B cell (primary cell): Measurements from ENCODE around the gene PDCD4. TPM values are rescaled to one million over a fixed set of nuclear protein-coding genes. Genes with fewer than 3 reads are reported as not detected.

ENCODE experiments used
- ATAC-seq: fragments of 200-7000 bp; cut with Tn5 transposase; one replicate; pipeline ENCODE4 v1.10.0; 2021; ENCODE audit warnings: low read depth, mild to moderate bottlenecking, moderate number of reproducible peaks, moderate library complexity
- CTCF ChIA-PET: fragments of 350-600 bp; sonication (Branson Sonifier 250); formaldehyde crosslinking; loops from one replicate; lab custom pipeline; 2021; ENCODE audit warnings: antibody characterized with exemption, inconsistent platforms; lab: Charles Lee
- POLR2A ChIA-PET: fragments of 350-600 bp; sonication (Branson Sonifier 250); formaldehyde crosslinking; loops from one replicate; lab custom pipeline; 2021; ENCODE audit warnings: antibody characterized with exemption; lab: Charles Lee
- DNase-seq: peaks from one replicate; pipeline ENCODE4 v3.0.0; 2013
- H2AFZ ChIP-seq: 2 replicates; pipeline ENCODE4 v1.6.1; 2012; ENCODE audit warnings: mild to moderate bottlenecking, low read depth, low read length; ENCODE audit not compliant: insufficient read depth, poor library complexity, severe bottlenecking
- H3K27ac ChIP-seq, 2 donors: 1 replicate in 1 of 2; 2 replicates in 1 of 2; pipeline ENCODE4 v1.5.1; 2012 to 2013; ENCODE audit warnings: low read length in 2 of 2, mild to moderate bottlenecking in 2 of 2, moderate library complexity in 1 of 2
- H3K27me3 ChIP-seq, 4 experiments: fragments of 200-600 bp in 1 of 4; sonication (generic) in 1 of 4; replicated peaks in 1 of 4; 1 replicate in 2 of 4; 2 replicates in 2 of 4; pipeline versions ENCODE4 v1.6.1 to v1.7.0; 2013 to 2016; ENCODE audit warnings: low read length in 3 of 4, mild to moderate bottlenecking in 2 of 4, mixed read lengths in 1 of 4, moderate library complexity in 1 of 4; ENCODE audit not compliant: insufficient read depth in 4 of 4, control insufficient read depth in 3 of 4; ENCODE audit errors: control extremely low read depth in 1 of 4
- H3K36me3 ChIP-seq, 2 experiments: replicated peaks in 1 of 2; 1 replicate in 1 of 2; 2 replicates in 1 of 2; pipeline versions ENCODE4 v1.6.1 to v1.7.1; 2013; ENCODE audit warnings: low read length in 1 of 2; ENCODE audit not compliant: insufficient read depth in 2 of 2, control insufficient read depth in 1 of 2; ENCODE audit errors: control extremely low read depth in 1 of 2, extremely low read depth in 1 of 2
- H3K4me1 ChIP-seq, 2 donors: fragments of 200-600 bp in 1 of 2; sonication (generic) in 1 of 2; 1 replicate in 1 of 2; 2 replicates in 1 of 2; pipeline versions ENCODE4 v1.5.1 to v1.6.1; 2013 to 2017; ENCODE audit warnings: low read length in 2 of 2; ENCODE audit not compliant: control insufficient read depth in 2 of 2, insufficient read depth in 2 of 2
- H3K4me2 ChIP-seq: replicated peaks from 2 replicates; pipeline ENCODE3; 2012; ENCODE audit warnings: mild to moderate bottlenecking, low read depth, low read length; ENCODE audit not compliant: poor library complexity, severe bottlenecking
- H3K4me3 ChIP-seq, 5 experiments: fragments of 200-600 bp in 1 of 5; sonication (generic) in 1 of 5; 1 replicate in 3 of 5; 2 replicates in 2 of 5; pipeline versions ENCODE4 v1.5.1 to v1.7.0; 2011 to 2016; ENCODE audit warnings: low read length in 4 of 5, mild to moderate bottlenecking in 4 of 5, low read depth in 2 of 5, control low read depth in 1 of 5, moderate library complexity in 1 of 5; ENCODE audit not compliant: insufficient read depth in 1 of 5; ENCODE audit errors: control extremely low read depth in 1 of 5, extremely low read depth in 1 of 5
- H3K79me2 ChIP-seq: fragments of 200-600 bp; sonication (generic); one replicate; pipeline ENCODE4 v1.6.0; 2016; ENCODE audit warnings: low read length; ENCODE audit not compliant: control insufficient read depth, insufficient read depth
- H3K9ac ChIP-seq: fragments of 200-600 bp; sonication (generic); 2 replicates; pipeline ENCODE4 v1.6.1; 2017; ENCODE audit warnings: mild to moderate bottlenecking, low read length, moderate library complexity
- H3K9me3 ChIP-seq, 3 donors: one replicate each; pipeline versions ENCODE4 v1.6.1 to v1.7.1; 2013; ENCODE audit warnings: low read length in 2 of 3; ENCODE audit not compliant: control insufficient read depth in 2 of 3, insufficient read depth in 1 of 3; ENCODE audit errors: control extremely low read depth in 1 of 3
- H4K20me1 ChIP-seq: 2 replicates; pipeline ENCODE4 v1.6.0; 2012; ENCODE audit warnings: mild to moderate bottlenecking, low read length; ENCODE audit not compliant: insufficient read depth, control insufficient read depth, poor library complexity, severe bottlenecking
- H3K27ac Mint-ChIP-seq: one replicate; pipeline ENCODE4 v1.8.0; 2021; ENCODE audit warnings: mixed read lengths
- H3K27me3 Mint-ChIP-seq: one replicate; pipeline ENCODE4 v1.8.0; 2021; ENCODE audit warnings: mixed read lengths
- H3K4me1 Mint-ChIP-seq: one replicate; pipeline ENCODE4 v1.8.0; 2021; ENCODE audit warnings: mixed read lengths
- H3K4me3 Mint-ChIP-seq: one replicate; pipeline ENCODE4 v1.8.0; 2021; ENCODE audit warnings: mixed read lengths
- H3K9me3 Mint-ChIP-seq: one replicate; pipeline ENCODE4 v1.8.0; 2022; ENCODE audit warnings: mixed read lengths; ENCODE audit not compliant: insufficient read depth
- EZH2 ChIP-seq: IDR thresholded peaks from 2 replicates; pipeline ENCODE4 v1.6.1; 2012; ENCODE audit warnings: borderline replicate concordance, low read depth, mild to moderate bottlenecking, moderate library complexity, low read length; ENCODE audit not compliant: insufficient read depth, poor library complexity, severe bottlenecking
- WGBS: methylation state at CpG from one replicate; pipeline ENCODE4 v1.1.5; 2013; ENCODE audit warnings: missing lambda C conversion rate; ENCODE audit not compliant: insufficient coverage; 5-methylcytosine and 5-hydroxymethylcytosine counted together
- intact Hi-C: fragments of 100-400 bp; cut with micrococcal nuclease; formaldehyde crosslinking; loops from one replicate; pipeline ENCODE4 v1.10.0; 2022
- polyA plus RNA-seq: library from polyadenylated mRNA; depleted of rRNA; stranded (reverse); fragments of >200 nt; gene quantifications from 2 replicates; pipeline ENCODE4 v1.2.3, GENCODE V29; 2012
- total RNA-seq, 2 donors: library from RNA; stranded (reverse); fragments of 120-200 nt in 1 of 2; gene quantifications; 1 replicate in 1 of 2; 2 replicates in 1 of 2; pipeline versions ENCODE4 v1.2.3 to v1.2.4, GENCODE V29; 2013 to 2022
- TF ChIP-seq, protein P1 (sequence below): fragments of 200-600 bp; IDR thresholded peaks from one replicate; pipeline ENCODE4 v1.8.0; 2022; ENCODE audit warnings: antibody characterized with exemption, mild to moderate bottlenecking

The PDCD4 gene
- total and polyA plus RNA-seq, 2 donors (not counting 1 experiment from before 2014, with no cell fraction given): 33.9 to 169 TPM

DNA sequence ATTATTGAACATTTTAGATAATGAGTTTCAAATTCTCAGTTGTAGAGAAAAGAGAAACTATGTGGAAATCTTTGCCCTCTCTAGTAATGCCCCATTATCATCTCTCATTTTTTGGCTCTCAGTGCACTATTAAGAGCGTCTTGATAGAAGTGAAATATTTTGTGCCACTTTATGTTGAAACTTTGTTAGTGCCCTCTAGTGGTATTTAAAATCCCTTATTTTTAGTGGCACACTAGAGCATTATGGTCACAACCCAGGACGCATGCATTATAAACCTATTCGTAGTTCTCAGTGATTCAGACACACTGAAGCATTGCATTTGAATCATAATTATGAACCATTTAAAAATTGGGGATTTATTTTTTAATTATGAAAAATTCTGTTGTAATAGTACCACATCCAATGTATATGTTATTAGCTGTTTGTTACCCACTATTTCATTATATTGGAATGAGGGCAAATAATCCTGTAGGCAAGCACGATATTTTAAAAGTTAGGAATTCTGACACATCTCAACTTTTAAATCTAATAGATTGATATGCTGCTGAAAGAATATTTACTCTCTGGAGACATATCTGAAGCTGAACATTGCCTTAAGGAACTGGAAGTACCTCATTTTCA lies 21.9 kb downstream of the PDCD4 start:
- peaks cover 24% of the 10 kb centered on the region for H3K79me2 ChIP-seq
- DNase-seq: peak; percentile 74
- H3K27ac ChIP-seq: peak overlapping the region in 1 of 2 donors; percentile 21
- Mint-ChIP-seq H3K4me1 (peaks cover 24% of the 10 kb centered on the region), H3K4me3 (no peak overlapping the region), H3K27me3 (no peaks in the 10 kb centered on the region), H3K27ac (no peak overlapping the region), H3K9me3 (no peaks in the 10 kb centered on the region)
- peak; percentile 79 for ATAC-seq
- ChIA-PET CTCF (interaction anchor here (0.6 to 11.2 kb wide), 40 partner anchors 9 to 286 kb away, joined by 3 to 169 read pairs (median 4); partner anchors contain the start of gene BBIP1), POLR2A (interaction anchor here (0.6 kb wide), 1 partner anchor 147 kb away, joined by 3 read pairs; no protein-coding TSS in a partner anchor)
- H3K4me2 ChIP-seq: no peak overlapping the region
- no peaks in the 10 kb centered on the region for H3K9me3 ChIP-seq
- peaks cover 36% of the 10 kb centered on the region for H4K20me1 ChIP-seq
- no peak overlapping the region for H3K9ac ChIP-seq
- no peaks in the 10 kb centered on the region for H3K27me3 ChIP-seq
- WGBS: no CpG with 5 or more reads among the region's 4 CpGs
- no peak for TF ChIP-seq EZH2
- TF ChIP-seq, protein P1, sequence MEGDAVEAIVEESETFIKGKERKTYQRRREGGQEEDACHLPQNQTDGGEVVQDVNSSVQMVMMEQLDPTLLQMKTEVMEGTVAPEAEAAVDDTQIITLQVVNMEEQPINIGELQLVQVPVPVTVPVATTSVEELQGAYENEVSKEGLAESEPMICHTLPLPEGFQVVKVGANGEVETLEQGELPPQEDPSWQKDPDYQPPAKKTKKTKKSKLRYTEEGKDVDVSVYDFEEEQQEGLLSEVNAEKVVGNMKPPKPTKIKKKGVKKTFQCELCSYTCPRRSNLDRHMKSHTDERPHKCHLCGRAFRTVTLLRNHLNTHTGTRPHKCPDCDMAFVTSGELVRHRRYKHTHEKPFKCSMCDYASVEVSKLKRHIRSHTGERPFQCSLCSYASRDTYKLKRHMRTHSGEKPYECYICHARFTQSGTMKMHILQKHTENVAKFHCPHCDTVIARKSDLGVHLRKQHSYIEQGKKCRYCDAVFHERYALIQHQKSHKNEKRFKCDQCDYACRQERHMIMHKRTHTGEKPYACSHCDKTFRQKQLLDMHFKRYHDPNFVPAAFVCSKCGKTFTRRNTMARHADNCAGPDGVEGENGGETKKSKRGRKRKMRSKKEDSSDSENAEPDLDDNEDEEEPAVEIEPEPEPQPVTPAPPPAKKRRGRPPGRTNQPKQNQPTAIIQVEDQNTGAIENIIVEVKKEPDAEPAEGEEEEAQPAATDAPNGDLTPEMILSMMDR: peak; percentile 79
- H3K4me3 ChIP-seq: no peak overlapping the region
- H2AFZ ChIP-seq: no peak overlapping the region
- peaks cover 0 to 7% of the 10 kb centered on the region in 2 donors for H3K4me1 ChIP-seq
- peaks cover 11 to 76% of the 10 kb centered on the region in 2 experiments for H3K36me3 ChIP-seq
- intact Hi-C loops: loop anchor here (1.0 kb wide), 4 partner anchors 20 to 283 kb away; no protein-coding TSS in a partner anchor

DNA sequence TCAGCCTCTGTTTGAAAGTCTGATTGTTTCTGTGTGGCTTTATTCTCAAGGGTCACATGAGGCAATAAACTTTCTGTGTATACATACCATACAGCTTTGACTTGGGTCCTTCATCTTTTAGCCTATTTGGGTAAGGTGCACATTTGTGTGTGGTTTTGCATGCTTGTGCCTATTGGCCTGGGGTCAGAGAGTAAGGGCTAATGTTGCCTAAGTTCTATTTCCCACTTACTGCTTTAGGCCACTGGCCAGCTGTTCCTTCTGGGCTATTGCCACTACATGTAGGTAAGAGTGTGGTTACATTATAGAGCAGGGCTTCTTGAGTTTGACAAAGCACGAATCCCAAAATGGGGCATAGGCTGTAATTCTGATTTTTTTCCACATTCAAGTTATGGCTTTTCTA lies 25.5 kb downstream of the PDCD4 start:
- TF ChIP-seq, protein P1: no peak
- no peak for TF ChIP-seq EZH2
- H3K4me2 ChIP-seq: no peak overlapping the region
- Mint-ChIP-seq H3K9me3 (no peaks in the 10 kb centered on the region), H3K4me3 (no peak overlapping the region), H3K27me3 (no peaks in the 10 kb centered on the region), H3K4me1 (peaks cover 21% of the 10 kb centered on the region), H3K27ac (peak overlapping the region; percentile 57)
- H3K4me1 ChIP-seq: peaks cover 0 to 7% of the 10 kb centered on the region in 2 donors
- H4K20me1 ChIP-seq: peaks cover 26% of the 10 kb centered on the region
- DNase-seq: no peak
- no peaks in the 10 kb centered on the region for H3K9me3 ChIP-seq
- intact Hi-C loops: no loop called here
- H3K27me3 ChIP-seq: no peaks in the 10 kb centered on the region
- H3K27ac ChIP-seq: peak overlapping the region in 1 of 2 donors; percentile 14
- ChIA-PET CTCF (interaction anchor here (0.7 to 11.2 kb wide), 14 partner anchors 10 to 286 kb away, joined by 3 to 169 read pairs (median 6); partner anchors contain the start of gene BBIP1), POLR2A (interaction anchor here (0.6 kb wide), 1 partner anchor 17 kb away, joined by 5 read pairs; no protein-coding TSS in a partner anchor)
- peaks cover 12 to 67% of the 10 kb centered on the region in 2 experiments for H3K36me3 ChIP-seq
- H3K4me3 ChIP-seq: no peak overlapping the region
- H3K9ac ChIP-seq: no peak overlapping the region
- no peak for ATAC-seq
- no peak overlapping the region for H2AFZ ChIP-seq
- H3K79me2 ChIP-seq: peaks cover 19% of the 10 kb centered on the region
- no CpG with 5 or more reads among the region's 1 CpG for WGBS
